A375 (cell line): ENCODE results near the gene CDKN2B-AS1. TPM values are rescaled to one million over a fixed set of nuclear protein-coding genes. Genes with fewer than 3 reads are reported as not detected.

Experiments used
- small RNA-seq: library from RNA; depleted of rRNA; stranded (forward); fragments of <200 nt; gene quantifications from one replicate; pipeline ENCODE3, GENCODE V24; 2014
- total RNA-seq: library from RNA; depleted of rRNA; stranded (reverse); fragments of >200 nt; shearing (Covaris generic); gene quantifications from 2 replicates; pipeline ENCODE4 v1.2.3, GENCODE V29; 2014; rRNA removed

CDKN2B-AS1 gene
- total RNA-seq = 0.08 TPM in 1 of 2 replicates, not detected in the other

GRCh38 chr9:21994556-21995005 lies at the start of gene CDKN2B-AS1:
Gene CDKN2B-AS1 (plus strand): TSS chr9:21994791.

DNA sequence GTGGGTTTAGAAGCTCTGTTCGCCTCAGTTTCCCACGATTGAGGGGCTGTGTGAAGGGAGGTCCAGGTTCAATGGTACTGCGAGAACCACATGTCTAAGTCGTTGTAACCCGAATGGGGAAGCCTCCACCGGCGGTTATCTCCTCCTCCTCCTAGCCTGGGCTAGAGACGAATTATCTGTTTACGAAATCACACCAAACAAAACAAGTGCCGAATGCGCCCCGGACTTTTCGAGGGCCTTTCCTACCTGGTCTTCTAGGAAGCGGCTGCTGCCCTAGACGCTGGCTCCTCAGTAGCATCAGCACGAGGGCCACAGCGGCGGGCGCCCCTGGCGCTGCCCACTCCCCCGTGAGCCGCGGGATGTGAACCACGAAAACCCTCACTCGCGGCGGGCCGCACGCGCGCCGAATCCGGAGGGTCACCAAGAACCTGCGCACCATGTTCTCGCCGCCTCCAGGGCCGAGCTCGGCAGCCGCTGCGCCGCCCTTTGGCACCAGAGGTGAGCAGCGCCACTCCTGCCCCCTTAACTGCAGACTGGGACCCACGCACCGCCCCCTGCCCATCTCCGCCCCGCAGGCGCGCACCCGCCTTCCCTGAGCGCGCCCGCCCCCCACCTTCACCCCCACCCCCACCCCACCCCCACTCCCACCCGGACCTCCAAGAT lies 567 bp upstream of the CDKN2B-AS1 start, which contains the start of gene CDKN2A:
Gene CDKN2A, minus strand, starts transcription at position 500 of the 663 bp plus-strand sequence.

DNA sequence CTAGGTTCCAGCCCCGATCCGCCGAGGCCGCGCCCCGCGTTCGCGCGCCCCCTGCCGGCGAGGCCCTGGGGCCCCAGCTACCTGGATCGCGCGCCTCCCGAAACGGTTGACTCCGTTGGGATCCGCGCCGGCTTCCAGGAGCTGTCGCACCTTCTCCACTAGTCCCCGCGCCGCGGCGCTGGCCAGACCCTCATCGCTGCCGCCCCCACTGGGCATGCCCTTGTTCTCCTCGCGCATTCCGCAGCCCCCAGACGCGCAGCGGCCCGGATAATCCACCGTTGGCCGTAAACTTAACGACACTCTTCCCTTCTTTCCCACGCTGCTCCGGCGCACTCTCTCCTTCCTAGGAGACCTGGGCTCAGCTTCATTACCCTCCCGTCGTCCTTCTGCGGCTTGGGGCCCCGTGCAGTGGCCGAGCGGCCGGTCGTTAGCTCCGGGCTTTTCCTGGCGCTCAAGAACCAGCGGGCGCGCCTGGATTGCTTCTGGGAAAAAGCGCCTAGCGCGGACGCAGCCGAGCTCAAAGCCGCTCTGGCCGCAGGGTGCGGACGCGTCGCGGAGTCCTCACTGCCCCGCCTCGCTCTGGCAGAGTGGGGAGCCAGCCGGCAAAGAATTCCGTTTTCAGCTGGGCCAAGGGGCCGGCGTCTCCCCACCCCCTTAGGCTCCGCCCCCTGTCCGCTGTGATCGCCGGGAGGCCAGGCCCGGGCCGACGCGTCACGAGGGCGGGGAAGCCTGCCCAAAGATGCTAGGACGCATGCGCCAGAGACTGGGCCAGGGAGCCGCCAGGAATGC lies 14.3 kb downstream of the CDKN2B-AS1 start, which contains the start of gene CDKN2B:
Gene CDKN2B, minus strand, starts transcription at position 589 of the 789 bp plus-strand sequence. Its CDS starts 352 bp downstream, at position 237.

Small RNAs within 50 kb of the gene (small RNA-seq; reads per million reads assigned to genes)
- gene RF01909 = not detected
- gene RF02045 = not detected

Other genes with a start within 250 kb of the CDKN2B-AS1 start
- 112 and 126 TPM in 2 replicates for gene MTAP, start 192.2 kb upstream of the CDKN2B-AS1 start, total RNA-seq
- gene CDKN2A, start 399 bp upstream of the CDKN2B-AS1 start, total RNA-seq = 7.8 and 14.4 TPM in 2 replicates
- gene CDKN2B, start 14.5 kb downstream of the CDKN2B-AS1 start, total RNA-seq = not detected in 2 replicates